ENCODE data around the gene ZNF536.
"Not testable (repeated sequence)": the region's sequence is repeated elsewhere in the genome, so short reads cannot be mapped to it uniquely, and the experiment has no call there.

The ZNF536 gene

DNA sequence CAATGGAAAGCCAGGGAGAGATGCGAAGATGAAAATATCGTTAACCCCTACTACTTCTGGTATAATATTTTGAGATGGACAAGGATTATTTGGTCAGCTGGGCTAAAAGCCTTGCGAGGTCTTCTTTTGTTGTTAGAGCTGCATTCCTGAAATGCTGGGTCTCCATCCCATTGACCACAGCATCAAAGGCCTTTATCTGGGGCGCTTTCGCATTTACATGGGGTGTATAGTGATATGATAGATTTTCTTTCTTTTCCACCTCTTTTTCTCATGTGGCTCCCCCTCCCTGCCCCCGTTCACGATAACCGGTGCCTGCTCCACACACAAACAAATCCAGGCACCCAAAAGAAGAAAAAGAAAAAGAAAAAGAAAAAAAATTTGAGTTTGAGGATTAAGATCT is 77.5 kb downstream of the ZNF536 start:
- no peak for DNase-seq

- no peak for DNase-seq
Observed at GRCh38 chr19:30450100-30450499, 77.9 kb downstream of the ZNF536 start.

- no peak for DNase-seq
Observed at GRCh38 chr19:30450835-30451321, 78.7 kb downstream of the ZNF536 start.

GRCh38 chr19:30452931-30453330 is 80.7 kb downstream of the ZNF536 start:
- no peak for DNase-seq

- DNase-seq = no peak
Observed at GRCh38 chr19:30453743-30454142, 81.6 kb downstream of the ZNF536 start.

DNA sequence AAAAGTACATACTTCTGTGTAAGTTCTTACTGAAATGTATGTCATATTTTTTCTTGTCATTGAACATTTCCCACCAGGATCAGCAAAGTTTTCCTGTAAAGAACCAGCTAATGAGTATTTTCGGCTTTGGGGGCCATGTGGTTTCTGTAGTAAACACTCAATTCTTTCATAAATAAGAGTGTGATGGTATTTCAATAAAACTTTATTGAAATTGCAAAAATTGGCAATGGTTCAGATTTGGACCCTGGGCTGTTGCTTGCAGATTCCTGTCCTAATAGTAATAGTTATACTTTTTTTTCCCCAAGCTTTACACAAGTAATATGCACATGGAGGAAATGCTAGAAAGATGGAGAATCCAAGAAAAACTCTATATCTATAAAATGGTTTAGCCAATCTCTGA is 83.7 kb downstream of the ZNF536 start:
- no peak for DNase-seq

DNA sequence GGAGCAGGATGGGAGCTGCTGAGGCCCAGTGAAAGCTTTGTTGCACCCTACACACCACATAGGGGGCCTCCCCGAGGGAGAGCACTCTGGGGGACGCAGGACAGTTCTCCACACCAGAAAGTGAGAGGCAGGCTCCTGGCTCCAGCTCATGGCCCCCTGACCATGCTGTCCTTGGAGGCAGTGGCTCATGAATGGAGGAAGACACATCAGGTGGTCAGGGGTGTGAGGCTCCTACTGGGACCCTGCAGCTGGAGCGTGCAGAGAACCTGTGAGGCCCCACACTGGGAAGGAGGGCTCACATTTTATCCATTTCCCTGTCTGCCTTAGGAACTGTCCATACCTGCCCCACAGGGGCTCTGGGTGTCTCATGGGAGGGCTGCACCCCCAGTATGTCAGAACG is 85.3 kb downstream of the ZNF536 start:
- no peak for DNase-seq

GRCh38 chr19:30459859-30460258 is 87.7 kb downstream of the ZNF536 start:
- no peak for DNase-seq

DNA sequence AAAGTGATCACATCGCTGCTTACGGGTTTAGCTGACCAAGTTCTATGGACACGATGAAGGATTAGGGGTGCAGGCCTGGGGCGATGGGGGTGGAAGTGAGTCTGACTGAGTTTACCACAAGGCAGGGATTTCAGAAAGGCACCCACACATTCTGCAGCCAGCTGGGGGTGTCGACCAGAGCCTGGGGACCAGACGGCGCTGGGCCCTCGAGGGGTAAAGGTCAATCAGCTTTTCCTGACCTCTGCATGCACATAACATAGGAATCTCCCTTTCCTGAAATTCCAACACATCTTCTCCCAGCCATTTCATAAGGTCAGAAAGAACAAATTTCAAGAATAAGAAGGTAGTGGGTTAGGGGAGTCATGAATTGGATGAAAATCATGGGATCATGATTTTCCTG is 92.0 kb downstream of the ZNF536 start:
- DNase-seq = no peak

GRCh38 chr19:30466598-30466997 is 94.4 kb downstream of the ZNF536 start:
- DNase-seq = not testable (repeated sequence)

DNA sequence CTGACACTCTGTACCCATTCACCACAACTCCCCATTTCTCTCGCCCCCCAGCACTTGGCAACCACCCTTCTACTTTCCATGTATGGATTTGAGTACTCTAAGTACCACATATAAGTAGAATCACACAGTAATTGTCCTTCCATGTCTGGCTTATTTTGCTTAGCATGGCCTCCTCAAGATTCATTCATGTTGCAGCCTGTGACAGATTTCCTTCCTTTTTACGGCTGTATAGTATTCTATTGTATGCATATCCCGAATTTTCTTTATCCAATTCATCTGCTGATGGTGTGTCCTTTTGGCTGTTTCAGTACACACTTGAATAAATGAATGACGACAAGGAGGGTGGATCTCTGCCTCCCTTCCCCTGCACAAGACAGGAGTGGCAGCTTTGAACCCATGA is 95.1 kb downstream of the ZNF536 start:
- DNase-seq = no peak

- DNase-seq = no peak
Observed at GRCh38 chr19:30469774-30470173, 97.6 kb downstream of the ZNF536 start.

GRCh38 chr19:30471441-30471840 is 99.3 kb downstream of the ZNF536 start:
- no peak for DNase-seq

- no peak for DNase-seq
Observed at GRCh38 chr19:30473334-30473867, 101.2 kb downstream of the ZNF536 start.

- no peak for DNase-seq
Observed at GRCh38 chr19:30476997-30477396, 104.8 kb downstream of the ZNF536 start.

DNA sequence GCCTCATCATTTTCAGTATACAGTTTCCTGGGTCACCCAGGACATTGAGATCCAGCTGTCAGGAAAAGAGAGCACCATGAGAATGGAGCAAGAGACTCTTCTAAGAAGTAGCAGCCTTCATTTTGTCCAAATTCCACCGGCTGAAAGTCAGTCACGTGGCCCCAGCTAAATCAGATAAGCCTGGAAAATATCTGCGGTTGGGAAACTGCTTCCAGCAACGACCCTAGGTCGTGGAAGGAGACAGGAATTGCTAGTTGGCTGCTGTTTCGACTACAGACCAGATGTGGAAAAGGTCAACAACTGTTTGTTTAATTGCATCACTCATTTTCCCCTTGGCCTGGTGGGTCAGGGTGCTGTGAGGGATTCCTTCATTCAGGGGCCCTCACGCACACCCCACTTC is 107.0 kb downstream of the ZNF536 start:
- no peak for DNase-seq

DNA sequence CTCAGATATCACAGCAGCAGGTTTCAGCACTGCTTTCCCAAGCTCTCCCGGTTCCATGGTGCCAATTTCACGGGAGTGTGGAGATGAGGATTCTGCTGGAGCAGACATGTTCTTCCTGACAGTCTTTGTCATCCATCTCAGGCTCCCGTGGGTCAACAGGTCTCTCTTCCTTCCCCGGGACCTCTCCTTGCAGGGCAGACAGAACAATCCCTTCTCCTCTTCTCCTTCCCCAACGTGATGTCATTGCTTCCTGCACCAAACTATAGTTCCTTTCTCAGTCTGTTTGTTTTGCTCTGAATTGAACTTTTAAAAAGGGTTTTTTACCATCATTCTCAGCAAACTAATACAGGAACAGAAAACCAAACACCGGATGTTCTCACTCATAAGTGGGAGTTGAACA is 107.9 kb downstream of the ZNF536 start:
- no peak for DNase-seq

DNA sequence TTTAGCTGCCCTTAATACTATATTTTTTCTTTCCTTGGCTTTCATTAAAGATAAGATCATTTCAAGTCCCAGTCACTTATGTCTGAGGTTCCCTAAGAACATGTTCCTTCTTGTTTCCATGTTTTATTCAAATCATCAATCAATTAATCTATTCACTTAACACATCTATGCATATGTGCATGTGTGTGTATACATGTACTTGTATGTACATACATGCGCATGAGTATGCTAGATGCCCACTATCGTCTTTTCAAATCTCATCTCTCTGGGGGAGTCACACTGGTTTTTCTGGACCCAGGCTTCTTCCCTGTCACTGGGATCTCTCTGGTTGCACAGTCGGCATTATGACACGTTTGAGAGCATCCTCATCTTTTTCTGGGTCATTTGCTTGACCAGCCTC is 108.9 kb downstream of the ZNF536 start:
- DNase-seq = no peak

- no peak for DNase-seq
Observed at GRCh38 chr19:30481823-30482222, 109.6 kb downstream of the ZNF536 start.

- no peak for DNase-seq
Observed at GRCh38 chr19:30482956-30483355, 110.8 kb downstream of the ZNF536 start.

DNA sequence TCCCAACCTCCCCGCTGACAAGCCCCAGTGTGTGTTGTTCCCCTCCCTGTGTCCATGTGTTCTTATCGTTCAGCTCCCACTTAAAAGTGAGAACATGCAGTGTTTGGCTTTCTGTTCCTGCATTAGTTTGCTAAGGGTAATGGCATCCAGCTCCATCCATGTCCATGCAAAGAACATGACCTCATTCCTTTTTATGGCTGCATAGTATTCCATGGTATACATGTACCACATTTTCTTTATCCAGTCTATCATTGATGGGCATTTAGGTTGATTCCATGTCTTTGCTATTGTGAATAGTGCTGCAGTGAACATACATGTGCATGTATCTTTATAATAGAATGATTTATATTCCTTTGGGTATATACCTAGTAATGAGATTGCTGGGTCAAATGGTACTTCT is 114.1 kb downstream of the ZNF536 start:
- DNase-seq = not testable (repeated sequence)

- DNase-seq = no peak
Observed at GRCh38 chr19:30487178-30487577, 115.0 kb downstream of the ZNF536 start.

DNA sequence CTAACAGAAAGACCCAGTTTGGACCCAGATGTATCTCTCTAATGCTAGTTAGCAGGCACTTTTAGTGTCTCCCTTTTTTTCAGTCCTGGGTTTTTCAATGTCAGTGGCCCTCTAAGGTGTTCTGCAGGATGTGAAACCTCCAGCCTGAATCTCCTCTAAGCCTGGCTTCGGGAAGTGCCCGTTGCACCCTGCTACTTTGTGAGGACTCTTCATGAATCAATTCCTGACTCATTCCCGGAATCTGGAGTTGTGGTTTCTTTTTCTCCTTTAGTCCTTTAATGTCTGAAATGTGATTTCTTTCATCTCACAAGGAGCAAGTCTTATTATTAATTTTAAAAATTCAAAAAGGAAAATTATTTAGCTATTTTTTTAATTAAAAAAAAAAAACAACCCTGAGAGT is 116.0 kb downstream of the ZNF536 start:
- DNase-seq = no peak

DNA sequence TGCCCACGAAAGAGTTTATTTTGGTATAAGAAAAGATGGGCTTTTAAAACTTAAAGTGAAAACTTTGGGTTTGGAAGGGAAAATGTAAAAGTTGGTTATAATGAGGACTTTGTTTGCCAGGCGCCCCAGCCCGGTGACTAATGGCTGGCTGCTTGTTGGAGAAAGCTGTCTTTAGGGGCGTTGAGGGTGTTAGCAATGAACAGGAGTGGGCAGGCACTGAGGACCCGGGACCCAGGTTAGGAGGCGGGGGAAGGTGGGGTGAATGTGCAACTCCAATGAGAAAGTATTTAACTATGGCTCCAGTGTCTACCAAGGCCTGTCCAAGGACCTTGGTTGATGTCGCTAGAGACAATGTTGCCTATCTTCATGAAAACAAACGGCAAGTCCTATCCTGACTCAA is 118.6 kb downstream of the ZNF536 start:
- DNase-seq = no peak

GRCh38 chr19:30492586-30493270 is 120.5 kb downstream of the ZNF536 start:
- DNase-seq = no peak
